ENCODE data around the gene NAV2.

Gene NAV2

GRCh38 chr11:19746086-19746485 is 33.4 kb downstream of the NAV2 start:
- no peak for DNase-seq (ENCODE audit: low read depth)

GRCh38 chr11:19747634-19748033 is 35.0 kb downstream of the NAV2 start:
- no peak for DNase-seq (ENCODE audit: low read depth)

GRCh38 chr11:19751055-19751454 is 38.4 kb downstream of the NAV2 start:
- no peak for DNase-seq (ENCODE audit: low read depth)

- DNase-seq (ENCODE audit: low read depth): no peak
These were observed 40.9 kb downstream of the NAV2 start for GRCh38 chr11:19753451-19754106.

- DNase-seq (ENCODE audit: low read depth): no peak
These were observed 44.2 kb downstream of the NAV2 start for GRCh38 chr11:19756675-19757475.

GRCh38 chr11:19759389-19759788 is 46.8 kb downstream of the NAV2 start:
- no peak for DNase-seq (ENCODE audit: low read depth)

- DNase-seq (ENCODE audit: low read depth): no peak
These were observed 49.6 kb downstream of the NAV2 start for GRCh38 chr11:19762266-19762665.

GRCh38 chr11:19763330-19763729 is 50.7 kb downstream of the NAV2 start:
- DNase-seq (ENCODE audit: low read depth): no peak

GRCh38 chr11:19766206-19766605 is 53.6 kb downstream of the NAV2 start:
- DNase-seq (ENCODE audit: low read depth): no peak

- DNase-seq (ENCODE audit: low read depth): no peak
These were observed 54.2 kb downstream of the NAV2 start for GRCh38 chr11:19766810-19767209.

GRCh38 chr11:19767627-19768151 is 55.1 kb downstream of the NAV2 start:
- DNase-seq (ENCODE audit: low read depth): no peak

- no peak for DNase-seq (ENCODE audit: low read depth)
These were observed 55.6 kb downstream of the NAV2 start for GRCh38 chr11:19768197-19768596.

GRCh38 chr11:19768815-19769214 is 56.2 kb downstream of the NAV2 start:
- DNase-seq (ENCODE audit: low read depth): no peak

GRCh38 chr11:19769820-19770219 is 57.2 kb downstream of the NAV2 start:
- no peak for DNase-seq (ENCODE audit: low read depth)

- DNase-seq (ENCODE audit: low read depth): no peak
These were observed 57.6 kb downstream of the NAV2 start for GRCh38 chr11:19770277-19770676.

GRCh38 chr11:19771463-19771862 is 58.8 kb downstream of the NAV2 start:
- no peak for DNase-seq (ENCODE audit: low read depth)

- no peak for DNase-seq (ENCODE audit: low read depth)
These were observed 59.8 kb downstream of the NAV2 start for GRCh38 chr11:19772480-19772879.

- DNase-seq (ENCODE audit: low read depth): no peak
These were observed 61.7 kb downstream of the NAV2 start for GRCh38 chr11:19774329-19774728.

- DNase-seq (ENCODE audit: low read depth): no peak
These were observed 62.4 kb downstream of the NAV2 start for GRCh38 chr11:19774817-19775580.

- no peak for DNase-seq (ENCODE audit: low read depth)
These were observed 63.0 kb downstream of the NAV2 start for GRCh38 chr11:19775622-19776021.

GRCh38 chr11:19777039-19777376 is 64.4 kb downstream of the NAV2 start:
- DNase-seq (ENCODE audit: low read depth): no peak

GRCh38 chr11:19777377-19778102 is 64.9 kb downstream of the NAV2 start:
- no peak for DNase-seq (ENCODE audit: low read depth)

Measured in stimulated activated CD8-positive, alpha-beta memory T cell treated with anti-CD3 and anti-CD28 coated beads, Interleukin-7, amount 100 ng/mL, for 24 hours (primary cell).